Mesenchymal stem cell (in vitro differentiated cells and primary cell): ENCODE measurements around the gene RFC2.

ENCODE experiments used
- DNase-seq: peaks from one replicate; pipeline ENCODE4 v3.0.0-alpha.2; 2013
- H2AFZ ChIP-seq: one replicate; pipeline ENCODE4 v1.6.1; 2013; ENCODE audit warnings: low read depth, mild to moderate bottlenecking, control low read depth, inconsistent platforms, low read length, moderate library complexity
- H2AK5ac ChIP-seq: 2 replicates; pipeline ENCODE4 v1.6.1; 2013; ENCODE audit warnings: low read length, moderate library complexity, mild to moderate bottlenecking, inconsistent platforms; ENCODE audit not compliant: severe bottlenecking
- H2BK120ac ChIP-seq: one replicate; pipeline ENCODE4 v1.6.1; 2013; ENCODE audit warnings: low read depth, mild to moderate bottlenecking, inconsistent platforms, low read length, moderate library complexity
- H2BK12ac ChIP-seq, 2 experiments: one replicate each; pipeline ENCODE4 v1.6.1; 2013; ENCODE audit warnings: inconsistent platforms in 2 of 2, low read length in 2 of 2, mild to moderate bottlenecking in 2 of 2, moderate library complexity in 2 of 2, control low read depth in 1 of 2
- H2BK15ac ChIP-seq: one replicate; pipeline ENCODE4 v1.6.1; 2013; ENCODE audit warnings: mild to moderate bottlenecking, low read depth, inconsistent platforms; ENCODE audit not compliant: poor library complexity, severe bottlenecking
- H2BK5ac ChIP-seq: 2 replicates; pipeline ENCODE4 v1.6.1; 2013; ENCODE audit warnings: low read depth, mild to moderate bottlenecking, low read length, control low read depth, inconsistent platforms; ENCODE audit not compliant: poor library complexity, severe bottlenecking
- H3K14ac ChIP-seq, 2 experiments: one replicate each; pipeline ENCODE4 v1.6.1; 2013; ENCODE audit warnings: inconsistent platforms in 2 of 2, low read length in 2 of 2, control low read depth in 1 of 2, mild to moderate bottlenecking in 1 of 2, moderate library complexity in 1 of 2
- H3K18ac ChIP-seq, 2 experiments: one replicate each; pipeline ENCODE4 v1.6.1; 2013; ENCODE audit warnings: inconsistent platforms in 2 of 2, low read length in 2 of 2, control low read depth in 1 of 2, low read depth in 1 of 2, mild to moderate bottlenecking in 1 of 2
- H3K23ac ChIP-seq, 2 experiments: one replicate each; pipeline ENCODE4 v1.6.1; 2013; ENCODE audit warnings: inconsistent platforms in 2 of 2, low read length in 2 of 2, mild to moderate bottlenecking in 2 of 2, moderate library complexity in 2 of 2, control low read depth in 1 of 2
- H3K27ac ChIP-seq: 2 replicates; pipeline ENCODE4 v1.5.1; 2013; ENCODE audit warnings: mild to moderate bottlenecking, moderate library complexity, low read length, control low read depth, inconsistent platforms; ENCODE audit not compliant: poor library complexity, severe bottlenecking
- H3K27me3 ChIP-seq, 2 experiments: 2 replicates each; pipeline versions ENCODE4 v1.6.1 to v1.7.0; 2013; ENCODE audit warnings: low read length in 2 of 2, mild to moderate bottlenecking in 2 of 2, moderate library complexity in 2 of 2, control low read depth in 1 of 2, inconsistent platforms in 1 of 2; ENCODE audit not compliant: control insufficient read depth in 1 of 2, insufficient read depth in 1 of 2
- H3K36me3 ChIP-seq, 2 experiments: 2 replicates each; pipeline versions ENCODE4 v1.6.1 to v1.7.0; 2013; ENCODE audit warnings: low read length in 2 of 2, control low read depth in 1 of 2, inconsistent platforms in 1 of 2, low read depth in 1 of 2, mild to moderate bottlenecking in 1 of 2; ENCODE audit not compliant: insufficient read depth in 2 of 2, control insufficient read depth in 1 of 2
- H3K4ac ChIP-seq, 2 experiments: one replicate each; pipeline ENCODE4 v1.6.1; 2013; ENCODE audit warnings: inconsistent platforms in 2 of 2, low read length in 2 of 2, mild to moderate bottlenecking in 2 of 2, moderate library complexity in 2 of 2, control low read depth in 1 of 2, low read depth in 1 of 2
- H3K4me1 ChIP-seq: 2 replicates; pipeline ENCODE4 v1.6.1; 2013; ENCODE audit warnings: low read depth, low read length, control low read depth; ENCODE audit not compliant: control insufficient read depth, insufficient read depth
- H3K4me2 ChIP-seq: 2 replicates; pipeline ENCODE4 v1.6.1; 2013; ENCODE audit warnings: low read length, mild to moderate bottlenecking, inconsistent platforms; ENCODE audit not compliant: poor library complexity, severe bottlenecking
- H3K4me3 ChIP-seq, 2 experiments: 2 replicates each; pipeline versions ENCODE4 v1.5.1 to v1.7.0; 2013; ENCODE audit warnings: low read length in 2 of 2, mild to moderate bottlenecking in 2 of 2, control low read depth in 1 of 2, low read depth in 1 of 2; ENCODE audit not compliant: insufficient read depth in 1 of 2
- H3K79me1 ChIP-seq: replicated peaks from 2 replicates; pipeline ENCODE4 v1.6.1; 2013; ENCODE audit warnings: mild to moderate bottlenecking, control low read depth, low read length, inconsistent platforms; ENCODE audit not compliant: poor library complexity, severe bottlenecking
- H3K9ac ChIP-seq: 2 replicates; pipeline ENCODE4 v1.7.0; 2013; ENCODE audit warnings: mild to moderate bottlenecking, low read length, moderate library complexity
- H3K9me3 ChIP-seq: 2 replicates; pipeline ENCODE4 v1.7.0; 2013; ENCODE audit warnings: mild to moderate bottlenecking, low read length; ENCODE audit not compliant: control insufficient read depth
- H4K8ac ChIP-seq: one replicate; pipeline ENCODE4 v1.6.1; 2013; ENCODE audit warnings: inconsistent platforms, mild to moderate bottlenecking, low read length, moderate library complexity
- H4K91ac ChIP-seq: one replicate; pipeline ENCODE4 v1.6.1; 2013; ENCODE audit warnings: mild to moderate bottlenecking, low read length, inconsistent platforms
- WGBS: methylation state at CpG from one replicate; pipeline ENCODE4 v1.1.7; 2013; ENCODE audit warnings: mixed read lengths; 5-methylcytosine and 5-hydroxymethylcytosine counted together

RFC2 gene

DNA sequence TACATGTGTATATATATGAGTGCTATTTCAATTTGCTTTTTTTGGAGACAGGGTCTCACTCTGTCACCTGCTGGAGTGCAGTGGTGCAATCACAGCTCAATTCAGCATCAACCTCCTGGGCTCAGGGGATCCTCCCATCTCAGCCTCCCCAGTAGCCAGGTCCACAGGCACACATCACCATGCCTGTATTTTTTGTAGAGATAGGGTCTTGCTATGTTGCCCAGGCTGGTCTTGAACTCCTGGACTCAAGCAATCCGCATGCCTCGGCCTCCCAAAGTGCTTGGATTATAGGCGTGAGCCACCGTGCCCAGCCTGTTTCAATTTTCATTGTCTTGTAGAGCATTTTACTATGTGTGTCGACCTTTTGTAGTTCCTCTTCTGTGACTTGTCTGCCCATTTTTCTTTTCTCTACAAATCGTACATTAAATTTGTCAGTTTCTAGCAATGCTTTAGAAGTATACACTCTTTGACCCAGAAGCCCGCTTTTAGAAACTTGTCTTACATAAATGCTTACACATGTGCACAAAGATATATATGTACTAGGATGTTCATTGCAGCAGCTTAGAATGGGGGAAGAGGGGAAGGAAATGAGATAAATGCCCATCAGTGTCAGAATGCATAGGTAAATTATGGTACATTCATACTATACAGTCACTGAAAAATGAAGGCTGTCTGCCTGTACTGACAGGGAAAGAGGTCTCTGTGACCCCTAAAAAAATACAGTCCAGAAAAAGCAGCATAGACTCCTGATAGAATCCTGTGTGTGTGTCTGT, 12.2 kb upstream of the RFC2 start:
- peak overlapping the region in 1 of 2 experiments; percentile 83 for H2BK12ac ChIP-seq
- peak overlapping the region in 1 of 2 experiments; percentile 14 for H3K18ac ChIP-seq
- no peak overlapping the region for H3K27ac ChIP-seq
- no peaks in the 10 kb centered on the region for H3K27me3 ChIP-seq
- H3K14ac ChIP-seq: no peak overlapping the region
- no peak overlapping the region for H3K4me3 ChIP-seq
- peak overlapping the region; percentile 40 for H4K8ac ChIP-seq
- H3K9ac ChIP-seq: no peak overlapping the region
- 94% methylated on average over 6 of the region's 7 CpGs for WGBS
- DNase-seq: no peak
- H3K79me1 ChIP-seq: no peaks in the 10 kb centered on the region
- H2AK5ac ChIP-seq: no peak overlapping the region
- H3K36me3 ChIP-seq: no peaks in the 10 kb centered on the region
- peaks cover 4% of the 10 kb centered on the region for H3K4me1 ChIP-seq
- H2BK15ac ChIP-seq: no peak overlapping the region
- H3K23ac ChIP-seq: no peak overlapping the region
- H4K91ac ChIP-seq: peak overlapping the region; percentile 64
- H2AFZ ChIP-seq: no peak overlapping the region
- H2BK5ac ChIP-seq: no peak overlapping the region
- no peak overlapping the region for H3K4me2 ChIP-seq
- H3K9me3 ChIP-seq: no peaks in the 10 kb centered on the region
- H2BK120ac ChIP-seq: no peak overlapping the region
- no peak overlapping the region for H3K4ac ChIP-seq

DNA sequence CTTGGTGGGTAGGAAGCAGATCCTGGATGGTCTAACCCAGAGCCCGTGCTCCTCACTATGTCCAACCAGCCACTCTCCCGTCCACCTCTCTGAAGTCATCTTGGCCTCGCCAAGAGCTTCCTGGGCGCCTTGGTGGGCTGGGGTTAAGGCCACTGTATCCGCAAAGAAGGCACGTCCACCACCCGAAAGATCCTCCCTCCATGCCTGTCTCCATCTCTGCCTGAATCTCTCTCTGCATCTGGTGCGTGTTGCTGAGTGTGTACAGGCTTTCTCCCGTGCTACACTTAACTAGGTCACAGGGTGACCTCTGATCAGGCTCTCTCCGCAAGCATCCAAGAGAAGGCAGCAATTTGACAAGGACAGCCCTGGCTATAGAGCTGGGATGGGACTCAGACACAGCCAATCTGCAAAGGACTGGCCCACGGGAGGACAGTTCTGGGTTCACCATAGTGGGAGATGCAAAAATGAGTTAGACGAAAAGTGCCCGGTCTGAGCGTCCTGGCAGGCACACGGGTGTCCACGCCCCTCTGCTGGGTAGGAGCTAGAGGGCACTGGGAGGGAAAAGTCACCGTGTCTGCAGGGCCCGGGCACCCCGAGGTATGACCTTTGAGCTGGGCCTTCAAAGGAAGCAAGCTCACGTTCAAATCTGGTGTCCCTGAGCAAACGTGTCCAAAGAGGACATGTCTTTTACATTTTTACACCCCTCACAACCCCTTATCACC, 9.4 kb upstream of the RFC2 start:
- WGBS: 86% methylated on average over 20 of the region's 21 CpGs
- Histone ChIP-seq H3K36me3 (no peaks in the 10 kb centered on the region), H2BK120ac (no peak overlapping the region), H3K27me3 (no peaks in the 10 kb centered on the region), H3K14ac (peak overlapping the region in 1 of 2 experiments; percentile 12), H4K91ac (peak overlapping the region; percentile 62), H2BK12ac (peak overlapping the region; percentile 69 to 70), H2AK5ac (no peak overlapping the region), H3K23ac (no peak overlapping the region), H3K9me3 (no peaks in the 10 kb centered on the region), H2BK5ac (no peak overlapping the region), H4K8ac (peak overlapping the region; percentile 42), H2AFZ (no peak overlapping the region), H3K4ac (peak overlapping the region in 1 of 2 experiments; percentile 15), H3K79me1 (no peaks in the 10 kb centered on the region), H3K27ac (no peak overlapping the region), H3K9ac (no peak overlapping the region), H2BK15ac (peak overlapping the region; percentile 93), H3K4me2 (no peak overlapping the region), H3K18ac (peak overlapping the region; percentile 2 to 41), H3K4me1 (peaks cover 2% of the 10 kb centered on the region), H3K4me3 (no peak overlapping the region)
- no peak for DNase-seq

DNA sequence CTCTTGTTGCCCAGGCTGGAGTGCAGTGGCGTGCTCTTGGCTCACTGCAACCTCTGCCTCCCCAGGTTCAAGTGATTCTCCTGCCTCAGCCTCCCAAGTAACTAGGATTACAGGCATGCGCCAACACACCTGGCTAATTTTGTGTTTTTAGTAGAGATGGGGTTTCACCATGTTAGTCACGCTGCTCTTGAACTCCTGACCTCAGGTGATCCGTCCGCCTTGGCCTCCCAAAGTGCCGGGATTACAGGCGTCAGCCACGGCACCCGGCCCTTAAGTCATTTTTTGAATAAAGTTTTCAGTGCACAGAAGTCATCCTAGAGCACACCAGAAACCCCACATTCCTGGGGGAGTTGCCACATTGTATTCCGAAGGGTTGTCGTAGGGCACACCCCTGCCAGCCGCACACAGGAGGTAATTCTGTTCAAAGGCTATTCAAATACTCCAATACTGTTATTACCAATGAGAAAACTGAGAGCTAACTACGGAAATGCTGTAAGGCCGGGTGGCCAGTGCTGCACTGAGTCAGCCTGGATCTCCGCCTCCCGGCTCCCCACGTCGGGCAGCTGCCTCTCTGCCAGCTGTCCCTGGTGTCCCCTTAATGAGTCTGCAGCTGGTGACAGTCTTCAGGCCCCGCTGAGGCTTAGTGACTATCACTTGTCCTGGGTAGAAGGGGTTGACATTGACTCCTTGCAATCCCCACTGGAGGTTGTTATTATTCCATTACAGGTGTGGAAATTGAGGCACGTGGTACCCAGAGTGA, 8.6 kb upstream of the RFC2 start:
- H2BK5ac ChIP-seq: no peak overlapping the region
- peak overlapping the region in 1 of 2 experiments; percentile 2 for H3K18ac ChIP-seq
- no peak overlapping the region for H2BK120ac ChIP-seq
- no peak overlapping the region for H4K8ac ChIP-seq
- H3K27ac ChIP-seq: no peak overlapping the region
- H3K4me2 ChIP-seq: no peak overlapping the region
- no peaks in the 10 kb centered on the region for H3K79me1 ChIP-seq
- peaks cover 2% of the 10 kb centered on the region for H3K4me1 ChIP-seq
- peak overlapping the region; percentile 29 to 69 for H2BK12ac ChIP-seq
- no peaks in the 10 kb centered on the region for H3K36me3 ChIP-seq
- DNase-seq: no peak
- no peak overlapping the region for H2AFZ ChIP-seq
- H3K23ac ChIP-seq: no peak overlapping the region
- 79% methylated on average over 19 of the region's 20 CpGs for WGBS
- H3K14ac ChIP-seq: no peak overlapping the region
- peak overlapping the region; percentile 93 for H2BK15ac ChIP-seq
- no peaks in the 10 kb centered on the region for H3K27me3 ChIP-seq
- no peak overlapping the region for H3K4ac ChIP-seq
- H3K4me3 ChIP-seq: no peak overlapping the region
- no peak overlapping the region for H4K91ac ChIP-seq
- no peak overlapping the region for H2AK5ac ChIP-seq
- H3K9ac ChIP-seq: no peak overlapping the region
- H3K9me3 ChIP-seq: no peaks in the 10 kb centered on the region

DNA sequence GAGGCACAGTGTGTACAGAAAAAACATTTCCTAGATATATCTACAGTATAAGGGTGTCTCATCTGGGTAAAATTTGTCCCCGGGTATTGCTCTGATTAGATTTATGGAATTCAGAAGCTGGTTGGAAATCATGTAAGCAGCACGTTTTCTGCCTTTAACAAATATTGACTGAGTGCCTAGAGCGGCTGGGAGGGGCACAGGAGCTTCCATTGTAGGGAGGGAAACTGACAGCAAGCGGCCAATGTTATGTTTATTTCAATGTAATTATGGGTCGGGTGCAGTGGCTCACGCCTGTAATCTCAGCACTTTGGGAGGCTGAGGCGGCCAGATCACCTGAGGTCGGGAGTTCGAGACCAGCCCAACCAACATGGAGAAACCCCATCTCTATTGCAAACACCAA, 4.4 kb upstream of the RFC2 start:
- no peak overlapping the region for H2BK12ac ChIP-seq
- H3K9ac ChIP-seq: no peak overlapping the region
- H3K14ac ChIP-seq: no peak overlapping the region
- H3K36me3 ChIP-seq: no peaks in the 10 kb centered on the region
- WGBS: 89% methylated on average over 9 of the region's 9 CpGs
- no peak overlapping the region for H2BK5ac ChIP-seq
- H3K9me3 ChIP-seq: no peaks in the 10 kb centered on the region
- no peak overlapping the region for H2BK15ac ChIP-seq
- no peak overlapping the region for H2AFZ ChIP-seq
- H3K4ac ChIP-seq: no peak overlapping the region
- H3K79me1 ChIP-seq: peaks cover 6% of the 10 kb centered on the region
- H4K91ac ChIP-seq: no peak overlapping the region
- no peak overlapping the region for H3K23ac ChIP-seq
- no peak overlapping the region for H3K18ac ChIP-seq
- no peak overlapping the region for H3K27ac ChIP-seq
- H4K8ac ChIP-seq: no peak overlapping the region
- H3K4me1 ChIP-seq: peaks cover 5% of the 10 kb centered on the region
- H3K4me3 ChIP-seq: no peak overlapping the region
- no peaks in the 10 kb centered on the region for H3K27me3 ChIP-seq
- no peak for DNase-seq
- no peak overlapping the region for H2AK5ac ChIP-seq
- no peak overlapping the region for H3K4me2 ChIP-seq
- no peak overlapping the region for H2BK120ac ChIP-seq
